GM21576 (cell line): ENCODE measurements around the gene STARD9.
"Not testable (repeated sequence)": the region's sequence is repeated elsewhere in the genome, so short reads cannot be mapped to it uniquely, and the experiment has no call there.

Experiments used
- ATAC-seq: cut with Tn5 transposase; IDR thresholded peaks from one replicate; pipeline ENCODE4 v1.9.1; 2021; ENCODE audit warnings: mild to moderate bottlenecking, moderate library complexity; ENCODE audit not compliant: unreplicated experiment

The STARD9 gene

DNA sequence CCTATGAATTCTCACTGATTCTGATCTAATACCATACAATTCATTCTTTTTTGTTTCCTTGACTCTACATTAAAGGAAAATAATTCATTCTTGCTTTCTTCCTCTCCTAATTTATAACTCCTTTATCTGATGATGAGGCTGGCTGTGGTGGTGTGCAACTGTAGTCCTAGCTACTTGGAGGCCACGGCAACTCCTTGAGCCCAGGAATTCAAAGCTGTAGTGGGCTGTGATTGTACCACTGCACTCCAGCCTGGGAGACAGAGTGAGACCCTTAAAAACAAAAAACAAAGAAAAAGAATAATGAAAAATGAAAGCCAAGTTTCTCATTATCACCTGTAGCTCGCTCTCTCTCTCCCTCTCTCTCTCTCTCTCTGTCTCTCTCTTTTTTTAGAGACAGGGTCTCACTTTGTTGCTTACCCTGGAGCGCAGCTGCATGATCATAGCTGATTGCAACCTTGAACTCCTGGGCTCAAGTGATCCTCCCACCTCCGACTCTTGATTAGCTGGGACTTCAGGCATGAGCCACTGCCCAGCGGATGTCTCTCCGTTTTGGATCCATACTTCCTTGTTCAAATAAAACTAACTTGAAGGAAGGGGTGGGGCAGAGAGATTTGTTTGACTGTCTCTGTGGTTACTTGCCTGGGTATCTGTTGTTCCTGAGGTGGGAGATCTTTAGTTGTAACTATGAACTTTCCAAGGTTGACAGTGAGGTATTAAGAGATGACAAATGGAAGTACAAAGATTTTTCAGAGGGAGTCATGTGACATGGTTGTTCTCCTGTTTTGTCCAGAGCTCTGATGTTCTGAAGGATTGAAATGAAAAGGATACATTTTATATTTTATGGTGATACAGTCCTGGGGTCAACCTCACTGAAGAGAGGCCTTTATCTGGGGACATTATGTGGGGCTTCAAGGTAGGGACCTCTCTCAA lies 46.9 kb downstream of the STARD9 start:
- ATAC-seq: no peak

DNA sequence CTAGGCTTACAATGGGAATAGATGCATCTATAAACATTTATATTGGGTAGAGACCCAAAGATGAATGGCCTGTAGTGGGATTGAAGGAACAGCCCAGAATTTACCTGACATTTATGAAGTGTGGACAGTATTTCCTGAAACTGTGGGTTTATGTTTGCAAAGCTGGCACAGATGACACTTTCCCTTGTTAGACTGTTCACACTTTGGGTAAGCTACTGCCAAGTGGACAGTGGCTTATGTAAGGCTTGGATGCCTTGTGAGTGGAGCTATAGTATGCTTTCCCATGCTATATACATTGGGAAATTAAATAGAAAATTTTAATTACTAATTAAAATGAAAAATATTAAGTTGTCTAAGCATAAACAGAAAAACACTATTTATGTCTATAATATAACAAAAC lies 48.5 kb downstream of the STARD9 start:
- ATAC-seq: no peak

DNA sequence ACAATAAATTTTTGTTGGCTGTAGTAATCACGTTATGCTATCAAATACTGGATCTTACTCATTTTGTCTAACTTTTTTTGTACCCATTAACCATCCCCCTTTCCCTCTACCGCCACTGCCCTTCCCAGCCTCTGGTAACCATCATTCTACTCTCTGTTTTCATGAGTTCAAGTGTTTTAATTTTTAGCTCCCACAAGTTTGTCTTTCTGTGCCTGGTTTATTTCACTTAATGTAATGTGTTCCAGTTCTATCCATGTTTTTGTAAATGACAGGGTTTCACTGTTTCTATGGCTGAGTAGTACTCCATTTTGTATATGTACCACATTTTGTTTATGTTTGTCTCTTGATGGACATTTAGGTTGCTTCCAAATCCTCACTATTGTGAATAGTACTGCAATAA lies 52.1 kb downstream of the STARD9 start:
- no peak for ATAC-seq

DNA sequence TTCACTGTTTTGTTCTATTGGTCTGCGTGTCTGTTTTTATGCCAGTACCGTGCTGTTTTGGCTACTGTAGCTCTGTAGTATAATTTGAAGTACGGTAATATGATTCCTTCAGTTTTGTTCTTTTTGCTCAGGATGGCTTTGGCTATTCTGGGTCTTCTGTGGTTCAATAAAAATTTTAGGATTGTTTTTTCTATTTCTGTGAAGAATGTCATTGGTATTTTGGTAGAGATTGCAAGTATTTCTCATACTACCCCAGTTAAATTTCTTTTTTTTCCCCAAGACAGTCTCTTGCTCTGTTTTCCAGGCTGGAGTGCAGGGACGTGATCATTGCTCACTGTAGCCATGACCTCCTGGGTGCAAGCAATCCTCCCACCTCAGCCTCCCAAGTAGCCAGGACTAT lies 53.4 kb downstream of the STARD9 start:
- no peak for ATAC-seq

DNA sequence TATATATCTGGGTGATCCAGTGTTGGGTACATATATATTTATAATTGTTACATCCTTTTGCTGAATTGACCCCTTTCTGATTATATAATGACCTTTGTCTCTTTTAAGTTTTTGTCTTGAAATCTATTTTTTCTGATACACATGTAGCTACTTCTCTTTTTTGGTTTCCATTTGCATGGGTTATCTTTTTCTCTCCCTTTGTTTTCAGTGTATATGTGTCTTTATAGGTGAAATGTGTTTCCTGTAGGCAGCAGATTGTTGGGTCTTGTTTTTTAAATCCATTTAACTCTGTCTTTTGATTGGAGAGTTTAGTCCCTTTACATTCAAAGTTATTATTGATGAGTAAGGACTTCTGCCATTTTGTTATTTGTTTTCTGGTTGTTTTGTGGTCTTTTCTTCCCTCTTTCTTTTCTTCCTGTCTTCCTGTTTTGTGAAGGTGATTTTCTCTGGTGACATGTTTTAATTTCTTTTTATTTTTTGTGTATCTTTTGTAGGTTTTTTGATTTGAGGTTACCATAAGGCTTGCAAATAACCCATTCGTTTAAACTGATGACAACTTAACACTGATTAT lies 56.8 kb downstream of the STARD9 start:
- ATAC-seq: no peak

DNA sequence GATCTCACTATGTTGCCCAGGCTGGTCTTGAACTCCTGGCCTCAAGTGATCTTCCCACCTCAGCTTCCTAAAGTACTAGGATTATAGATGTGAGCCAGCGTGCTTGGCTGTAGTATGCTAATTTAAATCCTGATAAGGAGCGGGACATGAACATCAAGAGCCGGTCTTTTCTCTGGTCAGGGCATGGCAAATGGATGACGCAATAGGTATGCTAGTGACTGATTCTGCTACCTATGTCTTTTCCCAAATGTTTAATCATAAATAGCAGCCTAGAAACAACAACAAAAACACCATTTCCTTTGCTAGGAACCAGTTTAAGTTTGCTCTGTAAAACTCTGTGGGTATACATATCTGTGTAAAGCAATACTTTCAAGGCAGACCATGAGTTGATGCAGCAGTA lies 64.7 kb downstream of the STARD9 start:
- no peak for ATAC-seq

DNA sequence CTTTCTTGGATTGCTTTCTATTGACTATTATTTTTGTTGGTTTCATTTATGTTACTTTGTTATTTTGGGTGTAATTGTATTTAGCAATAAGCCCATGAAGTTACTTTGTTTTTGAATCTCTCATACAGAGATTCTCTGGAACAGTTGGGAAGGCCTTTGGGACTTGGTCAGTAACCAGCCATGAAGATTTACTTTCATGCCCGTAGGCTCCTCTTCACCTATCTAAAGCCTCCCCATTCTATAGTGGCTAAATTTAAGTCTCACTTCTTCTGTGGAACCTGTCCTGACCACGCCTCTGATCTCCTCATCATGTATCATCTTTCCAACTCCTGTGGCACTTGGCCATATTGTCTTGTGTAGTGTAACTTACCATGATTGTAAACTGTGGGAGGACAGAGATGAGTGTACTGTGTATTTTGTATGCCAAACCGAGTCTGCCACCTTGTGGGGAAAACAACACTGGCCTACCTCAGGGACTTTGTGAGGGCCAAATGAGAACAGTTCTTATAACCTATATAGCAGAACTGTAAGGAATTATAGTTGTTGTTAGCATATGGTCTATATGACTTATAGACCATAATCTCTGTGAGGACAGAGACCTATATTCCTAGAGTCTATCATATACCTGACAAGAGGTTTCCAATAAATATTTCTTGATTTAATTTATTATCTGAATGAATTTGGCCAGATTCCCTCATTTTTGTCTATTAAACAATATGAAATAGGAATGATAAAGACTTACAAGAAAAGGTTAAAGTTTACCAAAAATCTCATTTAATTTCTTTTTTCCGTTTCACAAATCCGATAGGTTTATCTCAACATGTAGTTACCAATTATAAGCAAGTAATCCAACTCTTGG lies 75.0 kb downstream of the STARD9 start:
- no peak for ATAC-seq

DNA sequence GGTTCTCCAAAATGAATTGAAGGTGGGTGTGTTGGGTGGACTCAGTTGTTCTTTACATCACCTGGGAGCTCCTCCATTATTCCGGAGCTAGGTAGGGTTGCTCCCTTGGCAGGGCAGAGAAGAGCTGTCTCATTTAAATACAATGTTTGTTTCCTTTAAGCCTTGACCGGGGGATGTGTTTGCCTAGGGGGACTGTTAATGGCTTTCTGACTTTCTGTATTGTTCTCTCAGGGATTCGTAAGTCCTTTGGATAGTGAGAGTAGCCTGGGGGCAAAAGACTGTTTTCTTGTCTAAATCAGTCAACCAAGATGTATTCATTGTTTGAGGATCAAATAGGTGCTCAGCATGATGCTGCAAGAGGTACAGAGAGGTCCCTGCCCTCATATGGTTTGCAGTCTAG lies 90.4 kb downstream of the STARD9 start:
- no peak for ATAC-seq

DNA sequence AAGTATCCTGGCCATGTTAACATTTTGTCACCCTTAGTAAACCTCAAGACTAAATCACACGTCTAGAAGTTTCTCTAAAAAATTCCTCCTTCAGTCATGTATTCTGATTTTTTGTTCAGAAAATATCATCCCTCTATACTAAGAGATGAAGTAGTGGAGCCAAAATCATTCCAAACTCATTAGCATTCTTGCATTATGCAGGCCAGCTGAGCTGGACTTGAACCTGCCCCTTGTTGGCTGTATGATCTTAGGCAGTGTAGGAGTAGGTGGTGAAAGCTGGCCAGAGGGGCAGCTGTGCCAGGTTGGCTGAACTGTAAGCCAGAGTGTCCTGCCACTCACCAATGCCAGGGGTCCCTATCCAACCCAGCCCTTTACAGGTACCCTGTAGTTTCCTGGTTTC lies 92.4 kb downstream of the STARD9 start:
- no peak for ATAC-seq

DNA sequence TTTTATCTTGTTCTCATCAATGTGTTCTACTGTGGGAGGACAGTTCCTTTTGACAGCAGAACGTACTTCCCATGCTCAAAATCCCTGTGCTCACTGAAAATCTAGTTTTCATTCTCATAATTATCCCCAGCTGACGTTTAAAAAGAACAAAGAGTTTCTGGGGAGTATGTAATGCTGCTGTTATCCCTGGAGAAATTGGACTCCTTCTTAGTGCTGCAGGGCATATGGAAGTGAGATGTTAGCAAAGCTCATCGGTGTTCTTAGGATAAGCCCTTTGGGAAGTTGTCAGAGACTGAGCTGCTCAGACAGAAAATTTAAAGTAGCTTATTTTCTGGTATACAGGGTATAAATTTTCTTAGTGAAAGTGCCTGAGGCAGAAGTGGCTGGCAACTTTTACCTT lies 95.0 kb downstream of the STARD9 start:
- ATAC-seq: no peak

DNA sequence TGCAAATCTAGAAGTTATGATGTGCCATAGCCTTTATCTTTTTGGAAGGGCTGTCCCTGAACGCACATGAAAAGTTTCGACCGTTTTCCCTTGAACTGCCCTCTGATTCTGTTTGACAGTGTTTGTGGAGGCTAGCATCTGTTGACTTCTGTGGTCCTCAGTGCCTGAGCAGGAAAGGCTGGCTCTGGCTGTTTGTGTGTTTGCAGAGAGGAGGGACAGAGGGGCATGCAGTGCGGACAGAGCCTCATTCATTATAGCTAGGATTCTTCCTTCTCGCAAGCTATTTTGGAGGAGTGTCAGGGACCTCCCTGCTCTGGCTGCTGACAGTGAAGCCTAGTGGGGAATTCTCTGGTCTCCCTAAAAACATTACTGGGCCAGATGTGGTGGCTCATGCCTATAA lies 97.0 kb downstream of the STARD9 start:
- no peak for ATAC-seq

DNA sequence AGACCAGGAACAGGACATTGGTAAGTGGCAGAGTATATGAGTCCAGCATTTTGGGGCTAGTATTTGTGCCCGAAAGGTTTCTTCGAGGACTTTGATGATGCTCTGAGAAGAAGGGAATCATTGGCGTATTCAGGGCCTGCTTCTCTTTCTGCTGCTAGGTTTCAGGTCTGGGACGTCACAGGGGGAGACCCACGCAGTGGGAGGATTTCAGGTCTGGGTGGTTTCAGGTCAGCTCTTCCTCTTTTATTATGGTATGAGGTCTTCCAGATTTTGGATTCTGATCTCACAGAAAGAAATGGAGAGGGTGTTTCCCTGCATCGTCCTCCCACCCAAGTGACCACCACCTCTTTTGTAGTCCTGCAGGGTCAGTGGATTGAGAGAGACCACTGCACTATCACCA lies 99.1 kb downstream of the STARD9 start:
- ATAC-seq: no peak

DNA sequence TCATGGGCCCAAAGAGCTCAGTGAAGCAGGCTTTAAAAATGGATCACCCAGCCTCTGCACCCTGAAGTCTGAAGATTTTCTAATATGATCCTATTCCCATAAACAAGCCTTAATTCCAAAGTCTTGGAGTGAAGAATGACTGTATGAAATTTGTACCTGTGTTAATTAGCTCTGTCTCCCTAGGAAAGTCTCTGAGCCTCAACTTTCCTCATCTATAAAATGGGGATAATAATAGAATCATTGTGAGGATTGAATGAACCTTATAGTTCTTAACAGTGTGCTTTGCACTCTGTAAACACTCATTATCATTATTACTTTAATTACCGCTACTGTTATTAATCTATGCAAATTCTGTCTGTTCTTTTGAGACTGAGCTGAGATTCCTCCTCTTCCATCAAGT lies 99.6 kb downstream of the STARD9 start:
- ATAC-seq: no peak

DNA sequence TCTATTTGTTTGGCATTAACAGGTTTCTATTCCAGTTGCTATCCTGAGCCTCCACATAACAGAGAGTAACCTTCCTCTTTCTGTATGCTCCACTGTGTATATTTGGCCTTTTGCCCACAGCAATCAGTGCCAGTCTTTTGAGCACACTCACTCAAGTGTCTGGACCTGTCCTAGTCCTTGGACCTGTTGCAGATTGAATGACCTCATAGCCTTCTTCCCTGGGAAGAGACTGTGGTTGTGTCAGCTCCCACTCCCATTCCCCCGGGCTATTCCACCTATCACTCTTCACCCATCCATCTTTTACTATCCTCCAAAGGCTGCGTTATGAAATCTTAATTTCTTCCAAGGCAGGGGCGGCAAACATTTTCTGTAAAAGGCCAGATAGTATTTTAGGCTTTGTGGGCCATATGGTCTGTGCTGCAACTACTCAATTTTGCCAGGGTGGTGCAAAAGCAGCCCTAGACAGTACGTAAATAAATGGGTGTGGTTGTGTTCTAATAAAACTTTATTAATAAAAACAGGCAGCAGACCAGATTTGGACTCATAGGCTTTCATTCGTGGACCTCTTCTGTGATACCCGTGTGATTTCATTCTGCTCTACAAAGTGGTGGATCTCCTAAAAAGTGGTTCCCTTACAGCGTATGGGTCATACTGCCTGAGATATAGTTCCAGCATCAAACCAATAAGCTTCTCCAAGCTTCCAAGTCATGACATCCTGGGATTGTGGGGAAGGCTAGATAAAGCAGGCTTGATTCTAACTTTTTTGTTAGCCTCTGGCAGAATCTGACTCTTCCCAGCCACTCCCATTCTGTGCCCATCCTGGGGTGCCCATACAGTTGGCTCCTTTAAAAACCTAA lies 104.1 kb downstream of the STARD9 start:
- no peak for ATAC-seq

DNA sequence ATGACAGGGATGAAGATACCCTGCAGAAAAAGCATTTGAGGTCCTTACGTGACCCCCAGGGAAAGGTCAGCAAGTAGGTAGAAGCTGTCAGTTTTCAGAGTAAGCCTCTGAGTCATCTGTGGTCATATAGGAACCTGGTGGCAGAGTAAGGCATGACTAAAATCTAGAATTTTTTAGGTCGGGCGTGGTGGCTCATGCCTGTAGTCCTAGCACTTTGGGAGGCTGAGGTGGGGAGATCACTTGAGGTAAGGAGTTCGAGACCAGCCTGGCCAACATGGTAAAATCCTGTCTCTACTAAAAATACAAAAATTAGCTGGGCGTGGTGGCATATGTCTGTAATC lies 104.7 kb downstream of the STARD9 start:
- not testable (repeated sequence) for ATAC-seq

DNA sequence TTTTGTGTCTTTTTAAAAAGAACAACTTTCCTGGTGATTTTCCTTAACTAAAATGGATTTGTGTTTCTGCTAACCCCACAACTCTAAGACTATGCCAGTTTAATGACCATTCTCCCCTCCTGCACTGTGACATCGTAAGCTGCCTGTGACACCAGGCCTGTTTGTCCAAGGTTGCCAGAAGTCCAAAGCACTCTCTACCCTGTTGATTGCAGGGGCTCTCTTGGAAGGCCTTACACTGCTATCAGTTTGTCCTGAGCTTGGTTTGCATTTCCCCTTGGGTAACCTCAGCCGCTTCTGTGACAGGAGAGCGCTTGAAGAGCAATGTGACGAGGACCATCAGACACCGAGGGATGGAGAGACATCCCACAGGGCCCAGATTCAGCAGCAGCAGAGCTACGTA lies 105.7 kb downstream of the STARD9 start:
- no peak for ATAC-seq

DNA sequence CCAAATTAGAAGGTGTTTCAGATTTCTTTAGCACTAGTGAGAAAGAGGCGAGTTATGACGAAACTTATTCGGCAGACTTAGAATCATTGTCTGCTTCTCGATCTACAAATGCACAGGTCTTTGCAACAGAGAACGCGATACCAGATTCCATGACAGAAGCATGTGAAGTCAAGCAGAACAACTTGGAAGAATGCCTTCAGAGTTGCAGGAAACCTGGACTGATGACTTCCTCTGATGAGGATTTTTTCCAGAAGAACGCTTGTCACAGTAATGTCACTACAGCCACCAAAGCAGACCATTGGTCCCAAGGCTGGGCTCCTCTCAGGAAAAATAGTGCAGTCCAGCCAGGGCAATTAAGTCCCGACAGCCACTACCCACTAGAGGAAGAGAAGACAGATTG lies 110.9 kb downstream of the STARD9 start:
- ATAC-seq: no peak

DNA sequence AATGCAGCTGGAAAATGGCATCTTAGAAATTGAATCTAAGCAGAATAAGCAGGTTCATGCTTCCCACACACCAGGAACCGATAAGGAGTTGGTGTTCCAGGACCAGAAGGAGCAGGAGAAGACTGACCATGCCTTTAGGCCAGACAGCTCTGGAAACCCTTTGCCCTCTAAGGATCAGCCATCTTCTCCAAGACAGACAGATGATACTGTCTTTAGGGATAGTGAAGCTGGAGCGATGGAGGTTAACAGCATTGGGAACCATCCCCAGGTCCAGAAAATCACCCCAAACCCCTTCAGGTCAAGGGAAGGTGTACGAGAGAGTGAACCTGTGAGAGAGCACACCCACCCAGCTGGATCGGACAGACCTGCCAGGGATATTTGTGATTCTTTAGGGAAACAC lies 112.3 kb downstream of the STARD9 start:
- ATAC-seq: no peak

DNA sequence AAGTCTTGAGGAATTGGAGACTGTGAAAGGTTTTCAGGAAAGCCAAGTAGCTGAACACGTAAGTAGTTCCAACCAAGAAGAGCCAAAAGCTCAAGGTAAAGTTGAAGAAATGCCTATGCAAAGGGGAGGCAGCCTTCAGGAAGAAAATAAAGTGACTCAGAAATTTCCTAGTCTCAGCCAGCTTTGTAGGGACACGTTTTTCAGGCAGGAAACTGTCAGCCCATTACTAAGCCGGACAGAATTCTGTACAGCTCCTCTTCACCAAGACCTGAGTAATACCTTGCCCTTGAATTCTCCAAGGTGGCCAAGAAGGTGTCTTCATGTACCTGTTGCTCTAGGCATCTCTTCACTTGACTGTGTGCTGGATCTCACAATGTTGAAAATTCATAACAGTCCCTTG lies 112.9 kb downstream of the STARD9 start:
- no peak for ATAC-seq

DNA sequence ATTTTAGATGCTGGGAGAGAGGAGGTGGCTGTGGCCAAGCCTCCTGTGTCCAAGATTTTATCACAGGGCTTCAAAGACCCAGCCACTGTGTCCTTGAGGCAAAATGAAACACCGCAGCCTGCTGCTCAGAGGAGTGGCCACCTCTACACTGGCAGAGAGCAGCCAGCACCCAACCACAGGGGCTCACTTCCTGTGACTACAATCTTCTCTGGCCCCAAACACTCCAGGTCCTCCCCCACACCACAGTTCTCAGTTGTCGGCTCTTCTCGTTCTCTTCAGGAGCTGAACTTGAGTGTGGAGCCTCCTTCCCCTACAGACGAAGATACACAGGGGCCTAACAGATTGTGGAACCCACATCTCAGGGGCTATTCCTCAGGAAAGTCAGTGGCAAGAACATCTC lies 115.9 kb downstream of the STARD9 start:
- no peak for ATAC-seq

DNA sequence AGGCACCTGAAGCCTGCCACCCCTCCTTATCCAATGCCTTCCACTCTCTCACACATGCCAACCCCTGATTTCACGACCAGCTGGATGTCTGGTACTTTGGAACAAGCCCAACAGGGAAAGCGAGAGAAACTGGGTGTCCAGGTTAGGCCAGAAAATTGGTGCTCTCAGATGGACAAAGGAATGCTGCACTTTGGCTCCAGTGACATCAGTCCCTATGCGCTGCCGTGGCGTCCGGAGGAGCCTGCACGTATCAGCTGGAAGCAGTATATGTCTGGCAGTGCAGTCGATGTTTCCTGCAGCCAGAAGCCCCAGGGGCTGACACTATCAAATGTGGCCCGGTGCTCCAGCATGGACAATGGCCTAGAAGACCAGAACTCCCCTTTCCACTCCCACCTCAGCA lies 116.4 kb downstream of the STARD9 start:
- no peak for ATAC-seq
